Measurements from ENCODE around the gene RAB5B. TPM values are rescaled to one million over a fixed set of nuclear protein-coding genes. Genes with fewer than 3 reads are reported as not detected.
"Not testable (repeated sequence)": the region's sequence is repeated elsewhere in the genome, so short reads cannot be mapped to it uniquely, and the experiment has no call there.

The RAB5B gene
- polyA plus RNA-seq, 3 donors, result 148 to 170 (median 158) TPM

GRCh38 chr12:55999522-55999921 is 25.6 kb downstream of the RAB5B start:
- DNase-seq (ENCODE audit: extremely low read depth in 1 of 11, low read depth in 9 of 11, low spot score in 4 of 11), result not testable (repeated sequence)

GRCh38 chr12:55999999-56000540 is 26.2 kb downstream of the RAB5B start:
- DNase-seq (ENCODE audit: extremely low read depth in 1 of 11, low read depth in 9 of 11, low spot score in 4 of 11), result not testable (repeated sequence)

- DNase-seq (ENCODE audit: extremely low read depth in 1 of 11, low read depth in 9 of 11, low spot score in 4 of 11), result no peak
These were observed 27.7 kb downstream of the RAB5B start for GRCh38 chr12:56001487-56002100.

GRCh38 chr12:56003376-56003775 is 29.5 kb downstream of the RAB5B start:
- not testable (repeated sequence) for DNase-seq (ENCODE audit: extremely low read depth in 1 of 11, low read depth in 9 of 11, low spot score in 4 of 11)

- no peak for DNase-seq (ENCODE audit: extremely low read depth in 1 of 11, low read depth in 9 of 11, low spot score in 4 of 11)
These were observed 30.3 kb downstream of the RAB5B start for GRCh38 chr12:56004211-56004610.

GRCh38 chr12:56007564-56008559 is 34.0 kb downstream of the RAB5B start:
- DNase-seq (ENCODE audit: extremely low read depth in 1 of 11, low read depth in 9 of 11, low spot score in 4 of 11), result peak in 8 of 11 donors; percentile 51 to 71 (median 62)

- DNase-seq (ENCODE audit: extremely low read depth in 1 of 11, low read depth in 9 of 11, low spot score in 4 of 11), result no peak
These were observed 36.3 kb downstream of the RAB5B start for GRCh38 chr12:56010111-56010570.

- no peak for DNase-seq (ENCODE audit: extremely low read depth in 1 of 11, low read depth in 9 of 11, low spot score in 4 of 11)
These were observed 37.7 kb downstream of the RAB5B start for GRCh38 chr12:56011509-56012090.

- no peak for DNase-seq (ENCODE audit: extremely low read depth in 1 of 11, low read depth in 9 of 11, low spot score in 4 of 11)
These were observed 39.6 kb downstream of the RAB5B start for GRCh38 chr12:56013482-56013881.

- DNase-seq (ENCODE audit: extremely low read depth in 1 of 11, low read depth in 9 of 11, low spot score in 4 of 11), result peak in 6 of 11 donors; percentile 48 to 77 (median 64)
These were observed 40.3 kb downstream of the RAB5B start for GRCh38 chr12:56014205-56014604.

GRCh38 chr12:56017181-56017580 is 43.3 kb downstream of the RAB5B start:
- no peak for DNase-seq (ENCODE audit: extremely low read depth in 1 of 11, low read depth in 9 of 11, low spot score in 4 of 11)

GRCh38 chr12:56018356-56018755 is 44.5 kb downstream of the RAB5B start:
- no peak for DNase-seq (ENCODE audit: extremely low read depth in 1 of 11, low read depth in 9 of 11, low spot score in 4 of 11)

GRCh38 chr12:56020423-56021184 is 46.7 kb downstream of the RAB5B start, which contains the start of gene IKZF4:
Gene IKZF4, plus strand, starts transcription at chr12:56021043. Its CDS starts 451 bp downstream, at chr12:56021494.
- peak in 9 of 11 donors; percentile 63 to 86 (median 80) for DNase-seq (ENCODE audit: extremely low read depth in 1 of 11, low read depth in 9 of 11, low spot score in 4 of 11)

GRCh38 chr12:56021889-56022497 is 48.1 kb downstream of the RAB5B start:
- DNase-seq (ENCODE audit: extremely low read depth in 1 of 11, low read depth in 9 of 11, low spot score in 4 of 11), result no peak

GRCh38 chr12:56028511-56029165 is 54.8 kb downstream of the RAB5B start:
- no peak for DNase-seq (ENCODE audit: extremely low read depth in 1 of 11, low read depth in 9 of 11, low spot score in 4 of 11)

- DNase-seq (ENCODE audit: extremely low read depth in 1 of 11, low read depth in 9 of 11, low spot score in 4 of 11), result no peak
These were observed 55.3 kb downstream of the RAB5B start for GRCh38 chr12:56029166-56029519.

- DNase-seq (ENCODE audit: extremely low read depth in 1 of 11, low read depth in 9 of 11, low spot score in 4 of 11), result peak in 3 of 11 donors; percentile 38 to 60 (median 55)
These were observed 55.9 kb downstream of the RAB5B start for GRCh38 chr12:56029666-56030293.
